ENCODE measurements around the gene SLC2A6.

GRCh38 chr9:133478851-133479711, at the start of gene SLC2A6:
- no peak for TF ChIP-seq RAD21 (IDR thresholded peaks at IDR 0.05 in 1 of 2, conservative IDR thresholded peaks at IDR 0.05 in 1 of 2; ENCODE audit: low read depth in 2 of 2, low read length in 2 of 2)
- peak; percentile 15; the same call in 1 of the 2 replicates for TF ChIP-seq PHF8 (conservative IDR thresholded peaks at IDR 0.05; ENCODE audit: low read depth, low read length)
- TF ChIP-seq CREB1 (IDR thresholded peaks at IDR 0.05): no peak
- TF ChIP-seq, protein P1, sequence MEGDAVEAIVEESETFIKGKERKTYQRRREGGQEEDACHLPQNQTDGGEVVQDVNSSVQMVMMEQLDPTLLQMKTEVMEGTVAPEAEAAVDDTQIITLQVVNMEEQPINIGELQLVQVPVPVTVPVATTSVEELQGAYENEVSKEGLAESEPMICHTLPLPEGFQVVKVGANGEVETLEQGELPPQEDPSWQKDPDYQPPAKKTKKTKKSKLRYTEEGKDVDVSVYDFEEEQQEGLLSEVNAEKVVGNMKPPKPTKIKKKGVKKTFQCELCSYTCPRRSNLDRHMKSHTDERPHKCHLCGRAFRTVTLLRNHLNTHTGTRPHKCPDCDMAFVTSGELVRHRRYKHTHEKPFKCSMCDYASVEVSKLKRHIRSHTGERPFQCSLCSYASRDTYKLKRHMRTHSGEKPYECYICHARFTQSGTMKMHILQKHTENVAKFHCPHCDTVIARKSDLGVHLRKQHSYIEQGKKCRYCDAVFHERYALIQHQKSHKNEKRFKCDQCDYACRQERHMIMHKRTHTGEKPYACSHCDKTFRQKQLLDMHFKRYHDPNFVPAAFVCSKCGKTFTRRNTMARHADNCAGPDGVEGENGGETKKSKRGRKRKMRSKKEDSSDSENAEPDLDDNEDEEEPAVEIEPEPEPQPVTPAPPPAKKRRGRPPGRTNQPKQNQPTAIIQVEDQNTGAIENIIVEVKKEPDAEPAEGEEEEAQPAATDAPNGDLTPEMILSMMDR (IDR thresholded peaks at IDR 0.05; ENCODE audit: control extremely low read depth in 1 of 3, insufficient read depth in 1 of 3, low read depth in 1 of 3, low read length in 3 of 3): no peak
- peak; percentile 77; the same call in 1 of the 2 replicates for TF ChIP-seq TAF1 (IDR thresholded peaks at IDR 0.05; ENCODE audit: low read depth, low read length)
- no peak for TF ChIP-seq EP300 (IDR thresholded peaks at IDR 0.05; ENCODE audit: borderline replicate concordance in 1 of 2, low read depth in 2 of 2, low read length in 2 of 2)
- no peak for TF ChIP-seq CEBPB (IDR thresholded peaks at IDR 0.05; ENCODE audit: low read depth, low read length)
